ENCODE measurements around the gene SLCO3A1.

The SLCO3A1 gene

DNA sequence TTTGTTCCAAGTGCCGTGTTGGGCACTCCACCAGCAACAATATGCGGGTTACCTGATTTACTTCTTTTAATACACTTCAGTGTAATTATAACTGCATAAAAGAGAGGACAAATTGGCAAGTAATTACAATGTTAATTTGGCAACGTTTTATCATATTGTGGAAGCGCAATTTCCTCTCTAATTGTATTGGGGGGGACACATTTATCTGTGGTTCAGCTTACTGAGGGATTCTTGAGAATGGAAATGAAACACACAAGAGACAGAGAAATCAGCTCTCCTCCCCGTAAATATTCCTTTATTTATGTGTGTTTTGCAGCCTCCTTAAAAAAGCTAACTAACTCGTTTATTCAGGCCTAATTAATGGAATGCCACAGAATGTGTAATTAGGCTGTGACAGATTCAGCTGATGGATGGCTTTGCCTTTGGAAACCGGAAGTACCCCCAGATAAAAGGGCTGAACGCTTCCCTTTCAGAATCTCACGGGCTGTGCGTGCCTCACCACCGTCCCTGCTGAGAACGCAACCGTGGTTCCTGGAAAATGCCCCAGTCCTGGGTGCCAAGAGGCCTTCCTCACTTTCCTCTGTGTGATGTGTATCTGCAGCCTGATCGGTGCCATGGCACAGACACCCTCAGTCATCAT is 293.1 kb downstream of the SLCO3A1 start:
- H3K9me3 ChIP-seq (ENCODE audit: insufficient read depth, low read length): no peaks in the 10 kb centered on the region
- H2AFZ ChIP-seq (ENCODE audit: low read depth, low read length): no peak overlapping the region
- H4K20me1 ChIP-seq (ENCODE audit: insufficient read depth, low read length): no peaks in the 10 kb centered on the region
- no peak overlapping the region for H3K4me3 ChIP-seq (ENCODE audit: low read length)
- H3K27ac ChIP-seq (ENCODE audit: low read length): no peak overlapping the region
- H3K36me3 ChIP-seq (replicated peaks; ENCODE audit: low read depth, low read length): no peaks in the 10 kb centered on the region
- no peak overlapping the region for H3K4me2 ChIP-seq (ENCODE audit: low read length)
- H3K9ac ChIP-seq (ENCODE audit: low read length): no peak overlapping the region
- TF ChIP-seq, protein P1, sequence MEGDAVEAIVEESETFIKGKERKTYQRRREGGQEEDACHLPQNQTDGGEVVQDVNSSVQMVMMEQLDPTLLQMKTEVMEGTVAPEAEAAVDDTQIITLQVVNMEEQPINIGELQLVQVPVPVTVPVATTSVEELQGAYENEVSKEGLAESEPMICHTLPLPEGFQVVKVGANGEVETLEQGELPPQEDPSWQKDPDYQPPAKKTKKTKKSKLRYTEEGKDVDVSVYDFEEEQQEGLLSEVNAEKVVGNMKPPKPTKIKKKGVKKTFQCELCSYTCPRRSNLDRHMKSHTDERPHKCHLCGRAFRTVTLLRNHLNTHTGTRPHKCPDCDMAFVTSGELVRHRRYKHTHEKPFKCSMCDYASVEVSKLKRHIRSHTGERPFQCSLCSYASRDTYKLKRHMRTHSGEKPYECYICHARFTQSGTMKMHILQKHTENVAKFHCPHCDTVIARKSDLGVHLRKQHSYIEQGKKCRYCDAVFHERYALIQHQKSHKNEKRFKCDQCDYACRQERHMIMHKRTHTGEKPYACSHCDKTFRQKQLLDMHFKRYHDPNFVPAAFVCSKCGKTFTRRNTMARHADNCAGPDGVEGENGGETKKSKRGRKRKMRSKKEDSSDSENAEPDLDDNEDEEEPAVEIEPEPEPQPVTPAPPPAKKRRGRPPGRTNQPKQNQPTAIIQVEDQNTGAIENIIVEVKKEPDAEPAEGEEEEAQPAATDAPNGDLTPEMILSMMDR (IDR thresholded peaks at IDR 0.05; ENCODE audit: low read depth, low read length): no peak
- TF ChIP-seq EZH2phosphoT487 (IDR thresholded peaks at IDR 0.05; ENCODE audit: low read depth): no peak
- peaks cover under 1% of the 10 kb centered on the region; the same call in 1 of the 2 replicates for H3K4me1 ChIP-seq (ENCODE audit: low read length)
- no peaks in the 10 kb centered on the region for H3K79me2 ChIP-seq (ENCODE audit: low read length)
- peaks cover 20% of the 10 kb centered on the region for H3K27me3 ChIP-seq (ENCODE audit: low read depth, low read length)

DNA sequence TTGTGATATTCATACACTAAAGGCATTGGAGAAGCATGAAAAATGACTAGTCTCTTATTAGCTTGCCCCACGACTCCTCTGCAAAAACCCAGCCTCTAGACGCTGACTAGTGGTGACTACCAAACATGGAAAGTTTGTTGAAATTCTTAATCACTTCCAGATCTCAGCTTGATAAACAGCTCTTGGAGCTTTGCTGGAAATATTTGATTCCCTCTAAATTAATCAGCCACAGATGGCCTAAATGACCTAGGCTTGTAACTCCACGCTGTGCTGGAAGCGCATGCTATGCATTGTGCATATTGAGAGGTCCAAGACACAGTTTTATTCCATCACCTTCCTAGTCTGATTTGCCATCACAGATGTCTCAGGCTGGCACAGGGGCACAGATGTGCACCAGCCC is 295.5 kb downstream of the SLCO3A1 start:
- H2AFZ ChIP-seq (ENCODE audit: low read depth, low read length): no peak overlapping the region

DNA sequence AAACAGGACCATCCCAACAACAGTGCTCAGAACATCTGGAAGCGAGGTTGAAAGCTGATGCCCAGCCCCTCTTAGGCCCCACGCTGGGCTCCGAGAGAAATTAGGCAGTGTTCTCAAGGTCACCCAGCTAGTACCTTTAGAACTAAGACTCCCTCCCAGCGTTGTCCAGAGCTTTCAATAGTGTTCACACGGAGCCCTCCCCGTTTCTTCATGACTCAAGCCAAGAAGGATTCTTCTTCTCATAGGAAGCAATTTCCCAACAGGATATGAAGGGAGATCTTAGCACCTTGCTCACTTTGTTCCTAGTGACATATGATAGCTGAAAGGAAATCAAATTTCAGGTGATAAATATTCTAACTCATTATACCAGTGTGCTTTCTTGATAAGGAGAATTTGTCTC is 296.0 kb downstream of the SLCO3A1 start:
- Histone ChIP-seq H3K79me2 (ENCODE audit: low read length) (no peaks in the 10 kb centered on the region), H3K36me3 (replicated peaks; ENCODE audit: low read depth, low read length) (no peaks in the 10 kb centered on the region), H3K27ac (ENCODE audit: low read length) (no peak overlapping the region), H3K4me1 (ENCODE audit: low read length) (no peaks in the 10 kb centered on the region), H4K20me1 (ENCODE audit: insufficient read depth, low read length) (no peaks in the 10 kb centered on the region), H3K27me3 (ENCODE audit: low read depth, low read length) (peaks cover 14% of the 10 kb centered on the region), H3K9ac (ENCODE audit: low read length) (no peak overlapping the region), H3K9me3 (ENCODE audit: insufficient read depth, low read length) (no peaks in the 10 kb centered on the region), H2AFZ (ENCODE audit: low read depth, low read length) (no peak overlapping the region), H3K4me3 (ENCODE audit: low read length) (no peak overlapping the region), H3K4me2 (ENCODE audit: low read length) (no peak overlapping the region)
- no peak for TF ChIP-seq EZH2phosphoT487 (IDR thresholded peaks at IDR 0.05; ENCODE audit: low read depth)
- TF ChIP-seq, protein P1 (IDR thresholded peaks at IDR 0.05; ENCODE audit: low read depth, low read length): no peak

More for the DNA sequence above, 295.5 kb downstream of the SLCO3A1 start:
- Histone ChIP-seq H3K27me3 (ENCODE audit: low read depth, low read length) (peaks cover 18% of the 10 kb centered on the region), H4K20me1 (ENCODE audit: insufficient read depth, low read length) (no peaks in the 10 kb centered on the region), H3K36me3 (replicated peaks; ENCODE audit: low read depth, low read length) (no peaks in the 10 kb centered on the region), H3K4me2 (ENCODE audit: low read length) (no peak overlapping the region), H3K4me3 (ENCODE audit: low read length) (no peak overlapping the region), H3K27ac (ENCODE audit: low read length) (no peak overlapping the region), H3K9ac (ENCODE audit: low read length) (no peak overlapping the region), H3K4me1 (ENCODE audit: low read length) (no peaks in the 10 kb centered on the region), H3K9me3 (ENCODE audit: insufficient read depth, low read length) (no peaks in the 10 kb centered on the region), H3K79me2 (ENCODE audit: low read length) (no peaks in the 10 kb centered on the region)
- no peak for TF ChIP-seq EZH2phosphoT487 (IDR thresholded peaks at IDR 0.05; ENCODE audit: low read depth)
- TF ChIP-seq, protein P1 (IDR thresholded peaks at IDR 0.05; ENCODE audit: low read depth, low read length): no peak

DNA sequence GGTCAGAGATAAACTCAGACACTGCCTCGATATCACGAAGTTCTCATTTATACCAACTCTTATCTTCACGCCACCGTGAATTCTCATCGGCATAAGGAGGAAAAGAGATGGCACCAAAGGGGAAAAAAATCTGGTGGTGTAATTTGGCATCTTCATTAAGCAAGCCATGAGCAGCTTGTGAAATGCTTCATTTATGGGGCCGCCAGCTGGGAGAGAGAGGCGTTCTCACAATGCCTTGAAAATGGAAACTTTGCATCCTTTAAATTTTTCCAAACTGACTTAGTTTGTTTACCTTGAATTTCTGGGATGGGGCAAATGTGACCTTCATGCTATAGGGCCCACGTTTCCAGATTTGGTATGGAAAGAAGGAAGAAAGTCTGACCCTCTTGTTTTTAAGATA is 297.7 kb downstream of the SLCO3A1 start:
- H4K20me1 ChIP-seq (ENCODE audit: insufficient read depth, low read length): no peaks in the 10 kb centered on the region
- H3K27ac ChIP-seq (ENCODE audit: low read length): no peak overlapping the region
- TF ChIP-seq EZH2phosphoT487 (IDR thresholded peaks at IDR 0.05; ENCODE audit: low read depth): no peak
- TF ChIP-seq, protein P1 (IDR thresholded peaks at IDR 0.05; ENCODE audit: low read depth, low read length): no peak
- H3K4me3 ChIP-seq (ENCODE audit: low read length): no peak overlapping the region
- no peaks in the 10 kb centered on the region for H3K4me1 ChIP-seq (ENCODE audit: low read length)
- no peak overlapping the region for H3K9ac ChIP-seq (ENCODE audit: low read length)
- peaks cover 11% of the 10 kb centered on the region; the same call in 1 of the 2 replicates for H3K27me3 ChIP-seq (ENCODE audit: low read depth, low read length)
- no peaks in the 10 kb centered on the region for H3K79me2 ChIP-seq (ENCODE audit: low read length)
- no peaks in the 10 kb centered on the region for H3K9me3 ChIP-seq (ENCODE audit: insufficient read depth, low read length)
- H3K36me3 ChIP-seq (replicated peaks; ENCODE audit: low read depth, low read length): no peaks in the 10 kb centered on the region
- H2AFZ ChIP-seq (ENCODE audit: low read depth, low read length): no peak overlapping the region
- no peak overlapping the region for H3K4me2 ChIP-seq (ENCODE audit: low read length)
